ENCODE measurements around the gene SGCD. TPM values are rescaled to one million over a fixed set of nuclear protein-coding genes. Genes with fewer than 3 reads are reported as not detected.

The SGCD gene
- polyA plus RNA-seq, 1 of the 3 experiments (the other 2 are of a cell fraction) = 0.87 TPM

GRCh38 chr5:156534906-156535485, 208.0 kb downstream of the SGCD start:
- no peaks in the 10 kb centered on the region for H3K27me3 ChIP-seq (ENCODE audit: insufficient read depth)
- H3F3A ChIP-seq (replicated peaks; ENCODE audit: insufficient read depth) = no peaks in the 10 kb centered on the region
- H3K36me3 ChIP-seq (replicated peaks in 1 of 2; ENCODE audit: control insufficient read depth in 1 of 2, insufficient read depth in 2 of 2, low read length in 1 of 2) = no peaks in the 10 kb centered on the region
- H3K9me2 ChIP-seq = no peaks in the 10 kb centered on the region
- ChIA-PET POLR2A (no interaction called here), CTCF (no interaction called here)
- no peaks in the 10 kb centered on the region for H4K20me1 ChIP-seq (ENCODE audit: insufficient read depth)
- H3K27ac ChIP-seq (ENCODE audit: low read depth in 2 of 2, low read length in 1 of 2) = no peak overlapping the region
- H3K9me3 ChIP-seq = no peaks in the 10 kb centered on the region
- no peak overlapping the region for H3K9ac ChIP-seq
- no peaks in the 10 kb centered on the region for H3K79me2 ChIP-seq (ENCODE audit: insufficient read depth)
- no peak overlapping the region for H2AFZ ChIP-seq (ENCODE audit: low read depth)
- no peak for DNase-seq
- WGBS (ENCODE audit: low lambda C conversion rate) = 44% methylated on average over 2 of the region's 2 CpGs
- H3K4me3 ChIP-seq (ENCODE audit: low read depth in 2 of 2, low read length in 1 of 2) = no peak overlapping the region
- H3K4me2 ChIP-seq = no peak overlapping the region
- H3K4me1 ChIP-seq (ENCODE audit: control insufficient read depth in 1 of 2, insufficient read depth in 2 of 2, low read depth in 1 of 2, low read length in 1 of 2) = peaks cover 0 to 2% of the 10 kb centered on the region in 2 experiments; a peak in 1 of 4 replicates
- no peak for TF ChIP-seq CHD2 (IDR thresholded peaks at IDR 0.05; ENCODE audit: low read length, partially characterized antibody)
- no peak for TF ChIP-seq YY1 (IDR thresholded peaks at IDR 0.05; ENCODE audit: low read depth)
- no peak for TF ChIP-seq TCF12 (IDR thresholded peaks at IDR 0.05)
- no peak for TF ChIP-seq GABPA (IDR thresholded peaks at IDR 0.05; ENCODE audit: low read depth)
- no peak for TF ChIP-seq EZH2phosphoT487 (IDR thresholded peaks at IDR 0.05; ENCODE audit: borderline replicate concordance, low read depth)

GRCh38 chr5:156540491-156540890, 213.5 kb downstream of the SGCD start:
- Histone ChIP-seq H3K9ac (no peak overlapping the region), H4K20me1 (ENCODE audit: insufficient read depth) (no peaks in the 10 kb centered on the region), H3K9me3 (no peaks in the 10 kb centered on the region), H3K27ac (ENCODE audit: low read depth in 2 of 2, low read length in 1 of 2) (no peak overlapping the region), H3K4me3 (ENCODE audit: low read depth in 2 of 2, low read length in 1 of 2) (no peak overlapping the region), H2AFZ (ENCODE audit: low read depth) (no peak overlapping the region), H3K27me3 (ENCODE audit: insufficient read depth) (no peaks in the 10 kb centered on the region), H3K4me1 (ENCODE audit: control insufficient read depth in 1 of 2, insufficient read depth in 2 of 2, low read depth in 1 of 2, low read length in 1 of 2) (peaks cover 0 to 7% of the 10 kb centered on the region in 2 experiments; a peak in 2 of 4 replicates), H3F3A (replicated peaks; ENCODE audit: insufficient read depth) (no peaks in the 10 kb centered on the region), H3K36me3 (replicated peaks in 1 of 2; ENCODE audit: control insufficient read depth in 1 of 2, insufficient read depth in 2 of 2, low read length in 1 of 2) (no peaks in the 10 kb centered on the region), H3K79me2 (ENCODE audit: insufficient read depth) (no peaks in the 10 kb centered on the region), H3K4me2 (no peak overlapping the region), H3K9me2 (no peaks in the 10 kb centered on the region)
- WGBS (ENCODE audit: low lambda C conversion rate) = 42% methylated on average over 3 of the region's 3 CpGs
- no peak for TF ChIP-seq FOXM1 (IDR thresholded peaks at IDR 0.05; ENCODE audit: low read depth)
- no peak for TF ChIP-seq RXRA (IDR thresholded peaks at IDR 0.05; ENCODE audit: borderline replicate concordance, low read depth)
- TF ChIP-seq MXI1 (IDR thresholded peaks at IDR 0.05; ENCODE audit: low read depth, low read length) = no peak
- no peak for TF ChIP-seq GATA2 (CRISPR knock-in tag; IDR thresholded peaks at IDR 0.05)
- TF ChIP-seq PBX3 (IDR thresholded peaks at IDR 0.05) = no peak
- no peak for TF ChIP-seq FOXJ3 (CRISPR knock-in tag; IDR thresholded peaks at IDR 0.05)
- no peak for TF ChIP-seq ELF1 (IDR thresholded peaks at IDR 0.05)
- no peak for TF ChIP-seq IRF3 (IDR thresholded peaks at IDR 0.05; ENCODE audit: low read depth, low read length)
- TF ChIP-seq REST (IDR thresholded peaks at IDR 0.05; ENCODE audit: low read depth, low read length) = no peak
- TF ChIP-seq RCOR1 (IDR thresholded peaks at IDR 0.05; ENCODE audit: low read length) = no peak
- no peak for TF ChIP-seq GABPA (IDR thresholded peaks at IDR 0.05; ENCODE audit: low read depth)
- TF ChIP-seq TAF1 (IDR thresholded peaks at IDR 0.05; ENCODE audit: borderline replicate concordance, low read depth, low read length) = no peak
- no peak for DNase-seq
- CTCF ChIA-PET = interaction anchor here (0.6 kb wide), 1 partner anchor 130 kb away, joined by 3 read pairs; no protein-coding TSS in a partner anchor
- POLR2A ChIA-PET = no interaction called here

Measured in SK-N-SH (cell line).